ENCODE results near the gene RASL11B. TPM values are rescaled to one million over a fixed set of nuclear protein-coding genes. Genes with fewer than 3 reads are reported as not detected.
A peak's percentile ranks its signal among the peaks of the same experiment; 100 is the strongest.
"Not testable (repeated sequence)": the region's sequence is repeated elsewhere in the genome, so short reads cannot be mapped to it uniquely, and the experiment has no call there.

RASL11B gene
- total RNA-seq, 3 donors from 2014 or later = 3.1 to 4.9 TPM; not detected in 1

- DNase-seq (ENCODE audit: low spot score in 2 of 2) = no peak
- Histone ChIP-seq H3K4me1 (no peaks in the 10 kb centered on the region), H3K4me3 (no peak overlapping the region), H3K27ac (peak overlapping the region in 1 of 2 donors; percentile 86), H3K9me3 (no peaks in the 10 kb centered on the region), H3K36me3 (no peaks in the 10 kb centered on the region), H3K27me3 (no peaks in the 10 kb centered on the region)
- intact Hi-C loops (cut with DNase I; ENCODE audit: low total_unique reads) = no loop called here
- TF ChIP-seq POLR2A (IDR thresholded peaks at IDR 0.05) (no peak), CTCF (IDR thresholded peaks at IDR 0.05) (no peak), POLR2AphosphoS5 (IDR thresholded peaks at IDR 0.05) (no peak)
Observed at GRCh38 chr4:52824270-52824602, 37.9 kb upstream of the RASL11B start.

GRCh38 chr4:52824603-52825459 is 37.3 kb upstream of the RASL11B start:
- H3K9me3 ChIP-seq = no peaks in the 10 kb centered on the region
- no peaks in the 10 kb centered on the region for H3K4me1 ChIP-seq
- TF ChIP-seq CTCF (IDR thresholded peaks at IDR 0.05) (no peak), POLR2AphosphoS5 (IDR thresholded peaks at IDR 0.05) (no peak), POLR2A (IDR thresholded peaks at IDR 0.05) (no peak)
- DNase-seq (ENCODE audit: low spot score in 2 of 2) = no peak
- intact Hi-C loops (cut with DNase I; ENCODE audit: low total_unique reads) = no loop called here
- no peaks in the 10 kb centered on the region for H3K36me3 ChIP-seq
- peak overlapping the region in 1 of 2 donors; percentile 86 for H3K27ac ChIP-seq
- no peak overlapping the region for H3K4me3 ChIP-seq
- H3K27me3 ChIP-seq = no peaks in the 10 kb centered on the region

- intact Hi-C loops (cut with DNase I; ENCODE audit: low total_unique reads) = no loop called here
- Histone ChIP-seq H3K36me3 (no peaks in the 10 kb centered on the region), H3K4me1 (no peaks in the 10 kb centered on the region), H3K27ac (peak overlapping the region in 1 of 2 donors; percentile 86), H3K9me3 (no peaks in the 10 kb centered on the region), H3K4me3 (no peak overlapping the region), H3K27me3 (no peaks in the 10 kb centered on the region)
- no peak for DNase-seq (ENCODE audit: low spot score in 2 of 2)
- TF ChIP-seq POLR2AphosphoS5 (IDR thresholded peaks at IDR 0.05) (no peak), CTCF (IDR thresholded peaks at IDR 0.05) (no peak), POLR2A (IDR thresholded peaks at IDR 0.05) (no peak)
Observed at GRCh38 chr4:52825460-52826090, 36.5 kb upstream of the RASL11B start.

GRCh38 chr4:52833941-52834525 is 28.1 kb upstream of the RASL11B start:
- Histone ChIP-seq H3K36me3 (no peaks in the 10 kb centered on the region), H3K4me1 (peaks cover 0 to 4% of the 10 kb centered on the region in 2 donors), H3K9me3 (no peaks in the 10 kb centered on the region), H3K4me3 (no peak overlapping the region), H3K27me3 (no peaks in the 10 kb centered on the region), H3K27ac (no peak overlapping the region)
- TF ChIP-seq CTCF (IDR thresholded peaks at IDR 0.05) (no peak), POLR2A (IDR thresholded peaks at IDR 0.05) (no peak), POLR2AphosphoS5 (IDR thresholded peaks at IDR 0.05) (no peak)
- intact Hi-C loops (cut with DNase I; ENCODE audit: low total_unique reads) = no loop called here
- DNase-seq (ENCODE audit: low spot score in 2 of 2) = no peak

GRCh38 chr4:52834641-52835456 is 27.3 kb upstream of the RASL11B start:
- H3K4me3 ChIP-seq; H3K36me3 ChIP-seq; DNase-seq (ENCODE audit: low spot score in 2 of 2); H3K27me3 ChIP-seq; H3K9me3 ChIP-seq; H3K27ac ChIP-seq; H3K4me1 ChIP-seq; intact Hi-C loops (cut with DNase I; ENCODE audit: low total_unique reads): not testable (repeated sequence)

Data from breast epithelium (tissue), 4 donors.